B cell (primary cell): ENCODE data around the gene CHCHD6. TPM values are rescaled to one million over a fixed set of nuclear protein-coding genes. Genes with fewer than 3 reads are reported as not detected.

Experiments used
- ATAC-seq: fragments of 200-7000 bp; cut with Tn5 transposase; one replicate; pipeline ENCODE4 v1.10.0; 2021; ENCODE audit warnings: low read depth, mild to moderate bottlenecking, moderate number of reproducible peaks, moderate library complexity
- CTCF ChIA-PET: fragments of 350-600 bp; sonication (Branson Sonifier 250); formaldehyde crosslinking; loops from one replicate; lab custom pipeline; 2021; ENCODE audit warnings: antibody characterized with exemption, inconsistent platforms; lab: Charles Lee
- POLR2A ChIA-PET: fragments of 350-600 bp; sonication (Branson Sonifier 250); formaldehyde crosslinking; loops from one replicate; lab custom pipeline; 2021; ENCODE audit warnings: antibody characterized with exemption; lab: Charles Lee
- DNase-seq: peaks from one replicate; pipeline ENCODE4 v3.0.0; 2013
- H2AFZ ChIP-seq: 2 replicates; pipeline ENCODE4 v1.6.1; 2012; ENCODE audit warnings: mild to moderate bottlenecking, low read depth, low read length; ENCODE audit not compliant: insufficient read depth, poor library complexity, severe bottlenecking
- H3K27ac ChIP-seq, 2 donors: 1 replicate in 1 of 2; 2 replicates in 1 of 2; pipeline ENCODE4 v1.5.1; 2012 to 2013; ENCODE audit warnings: low read length in 2 of 2, mild to moderate bottlenecking in 2 of 2, moderate library complexity in 1 of 2
- H3K27me3 ChIP-seq, 4 experiments: fragments of 200-600 bp in 1 of 4; sonication (generic) in 1 of 4; replicated peaks in 1 of 4; 1 replicate in 2 of 4; 2 replicates in 2 of 4; pipeline versions ENCODE4 v1.6.1 to v1.7.0; 2013 to 2016; ENCODE audit warnings: low read length in 3 of 4, mild to moderate bottlenecking in 2 of 4, mixed read lengths in 1 of 4, moderate library complexity in 1 of 4; ENCODE audit not compliant: insufficient read depth in 4 of 4, control insufficient read depth in 3 of 4; ENCODE audit errors: control extremely low read depth in 1 of 4
- H3K36me3 ChIP-seq, 2 experiments: replicated peaks in 1 of 2; 1 replicate in 1 of 2; 2 replicates in 1 of 2; pipeline versions ENCODE4 v1.6.1 to v1.7.1; 2013; ENCODE audit warnings: low read length in 1 of 2; ENCODE audit not compliant: insufficient read depth in 2 of 2, control insufficient read depth in 1 of 2; ENCODE audit errors: control extremely low read depth in 1 of 2, extremely low read depth in 1 of 2
- H3K4me1 ChIP-seq, 2 donors: fragments of 200-600 bp in 1 of 2; sonication (generic) in 1 of 2; 1 replicate in 1 of 2; 2 replicates in 1 of 2; pipeline versions ENCODE4 v1.5.1 to v1.6.1; 2013 to 2017; ENCODE audit warnings: low read length in 2 of 2; ENCODE audit not compliant: control insufficient read depth in 2 of 2, insufficient read depth in 2 of 2
- H3K4me2 ChIP-seq: replicated peaks from 2 replicates; pipeline ENCODE3; 2012; ENCODE audit warnings: mild to moderate bottlenecking, low read depth, low read length; ENCODE audit not compliant: poor library complexity, severe bottlenecking
- H3K4me3 ChIP-seq, 5 experiments: fragments of 200-600 bp in 1 of 5; sonication (generic) in 1 of 5; 1 replicate in 3 of 5; 2 replicates in 2 of 5; pipeline versions ENCODE4 v1.5.1 to v1.7.0; 2011 to 2016; ENCODE audit warnings: low read length in 4 of 5, mild to moderate bottlenecking in 4 of 5, low read depth in 2 of 5, control low read depth in 1 of 5, moderate library complexity in 1 of 5; ENCODE audit not compliant: insufficient read depth in 1 of 5; ENCODE audit errors: control extremely low read depth in 1 of 5, extremely low read depth in 1 of 5
- H3K79me2 ChIP-seq: fragments of 200-600 bp; sonication (generic); one replicate; pipeline ENCODE4 v1.6.0; 2016; ENCODE audit warnings: low read length; ENCODE audit not compliant: control insufficient read depth, insufficient read depth
- H3K9ac ChIP-seq: fragments of 200-600 bp; sonication (generic); 2 replicates; pipeline ENCODE4 v1.6.1; 2017; ENCODE audit warnings: mild to moderate bottlenecking, low read length, moderate library complexity
- H3K9me3 ChIP-seq, 3 donors: one replicate each; pipeline versions ENCODE4 v1.6.1 to v1.7.1; 2013; ENCODE audit warnings: low read length in 2 of 3; ENCODE audit not compliant: control insufficient read depth in 2 of 3, insufficient read depth in 1 of 3; ENCODE audit errors: control extremely low read depth in 1 of 3
- H4K20me1 ChIP-seq: 2 replicates; pipeline ENCODE4 v1.6.0; 2012; ENCODE audit warnings: mild to moderate bottlenecking, low read length; ENCODE audit not compliant: insufficient read depth, control insufficient read depth, poor library complexity, severe bottlenecking
- H3K27ac Mint-ChIP-seq: one replicate; pipeline ENCODE4 v1.8.0; 2021; ENCODE audit warnings: mixed read lengths
- H3K27me3 Mint-ChIP-seq: one replicate; pipeline ENCODE4 v1.8.0; 2021; ENCODE audit warnings: mixed read lengths
- H3K4me1 Mint-ChIP-seq: one replicate; pipeline ENCODE4 v1.8.0; 2021; ENCODE audit warnings: mixed read lengths
- H3K4me3 Mint-ChIP-seq: one replicate; pipeline ENCODE4 v1.8.0; 2021; ENCODE audit warnings: mixed read lengths
- H3K9me3 Mint-ChIP-seq: one replicate; pipeline ENCODE4 v1.8.0; 2022; ENCODE audit warnings: mixed read lengths; ENCODE audit not compliant: insufficient read depth
- CTCF ChIP-seq: fragments of 200-600 bp; IDR thresholded peaks from one replicate; pipeline ENCODE4 v1.8.0; 2022; ENCODE audit warnings: antibody characterized with exemption, mild to moderate bottlenecking
- EZH2 ChIP-seq: IDR thresholded peaks from 2 replicates; pipeline ENCODE4 v1.6.1; 2012; ENCODE audit warnings: borderline replicate concordance, low read depth, mild to moderate bottlenecking, moderate library complexity, low read length; ENCODE audit not compliant: insufficient read depth, poor library complexity, severe bottlenecking
- WGBS: methylation state at CpG from one replicate; pipeline ENCODE4 v1.1.5; 2013; ENCODE audit warnings: missing lambda C conversion rate; ENCODE audit not compliant: insufficient coverage; 5-methylcytosine and 5-hydroxymethylcytosine counted together
- intact Hi-C: fragments of 100-400 bp; cut with micrococcal nuclease; formaldehyde crosslinking; loops from one replicate; pipeline ENCODE4 v1.10.0; 2022
- polyA plus RNA-seq: library from polyadenylated mRNA; depleted of rRNA; stranded (reverse); fragments of >200 nt; gene quantifications from 2 replicates; pipeline ENCODE4 v1.2.3, GENCODE V29; 2012
- total RNA-seq, 2 donors: library from RNA; stranded (reverse); fragments of 120-200 nt in 1 of 2; gene quantifications; 1 replicate in 1 of 2; 2 replicates in 1 of 2; pipeline versions ENCODE4 v1.2.3 to v1.2.4, GENCODE V29; 2013 to 2022

The CHCHD6 gene
- total and polyA plus RNA-seq, 2 donors (not counting 1 experiment from before 2014, with no cell fraction given) = 8.0 to 13.5 TPM

- H3K9ac ChIP-seq = no peak overlapping the region
- no peak for TF ChIP-seq EZH2
- no peak for TF ChIP-seq CTCF
- H3K9me3 Mint-ChIP-seq = no peaks in the 10 kb centered on the region
- no peak overlapping the region for H2AFZ ChIP-seq
- intact Hi-C loops = no loop called here
- no peaks in the 10 kb centered on the region for H3K79me2 ChIP-seq
- CTCF ChIA-PET = no interaction called here
- DNase-seq = no peak
- H3K27me3 ChIP-seq = no peaks in the 10 kb centered on the region
- H3K4me3 Mint-ChIP-seq = no peak overlapping the region
- WGBS = 91% methylated on average over 7 of the region's 7 CpGs
- no peak overlapping the region for H3K4me2 ChIP-seq
- no peaks in the 10 kb centered on the region for H3K9me3 ChIP-seq
- H3K4me3 ChIP-seq = no peak overlapping the region
- no peak overlapping the region for H3K27ac ChIP-seq
- H3K27me3 Mint-ChIP-seq = peaks cover 5% of the 10 kb centered on the region
- H3K27ac Mint-ChIP-seq = no peak overlapping the region
- H3K36me3 ChIP-seq = no peaks in the 10 kb centered on the region
- no peak for ATAC-seq
- H3K4me1 Mint-ChIP-seq = peaks cover 2% of the 10 kb centered on the region
- no peaks in the 10 kb centered on the region for H4K20me1 ChIP-seq
- no peaks in the 10 kb centered on the region for H3K4me1 ChIP-seq
- POLR2A ChIA-PET = no interaction called here
Observed at GRCh38 chr3:126937973-126938372, 233.9 kb downstream of the CHCHD6 start.

GRCh38 chr3:126938520-126939337 lies 234.7 kb downstream of the CHCHD6 start:
- 84% methylated on average over 5 of the region's 8 CpGs for WGBS
- CTCF ChIA-PET = interaction anchor here (0.9 kb wide), 1 partner anchor 43 kb away, joined by 5 read pairs; no protein-coding TSS in a partner anchor
- TF ChIP-seq EZH2 (no peak), CTCF (no peak)

More at GRCh38 chr3:126938520-126939337, 234.7 kb downstream of the CHCHD6 start:
- no peak for DNase-seq
- H3K79me2 ChIP-seq = no peaks in the 10 kb centered on the region
- no peaks in the 10 kb centered on the region for H3K9me3 ChIP-seq
- Mint-ChIP-seq H3K9me3 (no peaks in the 10 kb centered on the region), H3K4me3 (no peak overlapping the region), H3K27me3 (peaks cover 5% of the 10 kb centered on the region), H3K4me1 (peaks cover 8% of the 10 kb centered on the region), H3K27ac (no peak overlapping the region)
- H3K27ac ChIP-seq = no peak overlapping the region
- POLR2A ChIA-PET = no interaction called here
- H4K20me1 ChIP-seq = no peaks in the 10 kb centered on the region
- intact Hi-C loops = no loop called here
- H3K9ac ChIP-seq = no peak overlapping the region
- no peak overlapping the region for H3K4me3 ChIP-seq
- no peaks in the 10 kb centered on the region for H3K36me3 ChIP-seq
- no peak overlapping the region for H2AFZ ChIP-seq
- no peaks in the 10 kb centered on the region for H3K27me3 ChIP-seq
- ATAC-seq = no peak
- no peak overlapping the region for H3K4me2 ChIP-seq
- peaks cover 0 to 4% of the 10 kb centered on the region in 2 donors for H3K4me1 ChIP-seq
